Measurements from ENCODE around the gene NPHP4.

NPHP4 gene

GRCh38 chr1:5959087-5959486 lies 33.1 kb downstream of the NPHP4 start:
- DNase-seq (ENCODE audit: low read depth in 2 of 2), result no peak
- no peak overlapping the region for H3K4me3 ChIP-seq (replicated peaks in 1 of 2; ENCODE audit: low read depth in 2 of 2, low read length in 2 of 2)
- TF ChIP-seq CTCF (IDR thresholded peaks at IDR 0.05; ENCODE audit: low read depth, low read length), result no peak

- no peak for DNase-seq (ENCODE audit: low read depth in 2 of 2)
- no peak for TF ChIP-seq CTCF (IDR thresholded peaks at IDR 0.05; ENCODE audit: low read depth, low read length)
- no peak overlapping the region for H3K4me3 ChIP-seq (replicated peaks in 1 of 2; ENCODE audit: low read depth in 2 of 2, low read length in 2 of 2)
These were observed 36.0 kb downstream of the NPHP4 start for GRCh38 chr1:5956022-5956830.

- TF ChIP-seq CTCF (IDR thresholded peaks at IDR 0.05; ENCODE audit: low read depth, low read length), result no peak
- no peak overlapping the region for H3K4me3 ChIP-seq (replicated peaks in 1 of 2; ENCODE audit: low read depth in 2 of 2, low read length in 2 of 2)
- no peak for DNase-seq (ENCODE audit: low read depth in 2 of 2)
These were observed 36.7 kb downstream of the NPHP4 start for GRCh38 chr1:5955479-5955977.

- no peak overlapping the region for H3K4me3 ChIP-seq (replicated peaks in 1 of 2; ENCODE audit: low read depth in 2 of 2, low read length in 2 of 2)
- no peak for TF ChIP-seq CTCF (IDR thresholded peaks at IDR 0.05; ENCODE audit: low read depth, low read length)
- DNase-seq (ENCODE audit: low read depth in 2 of 2), result no peak
These were observed 37.3 kb downstream of the NPHP4 start for GRCh38 chr1:5954964-5955363.

- DNase-seq (ENCODE audit: low read depth in 2 of 2), result no peak
- no peak overlapping the region for H3K4me3 ChIP-seq (replicated peaks in 1 of 2; ENCODE audit: low read depth in 2 of 2, low read length in 2 of 2)
- TF ChIP-seq CTCF (IDR thresholded peaks at IDR 0.05; ENCODE audit: low read depth, low read length), result no peak
These were observed 38.8 kb downstream of the NPHP4 start for GRCh38 chr1:5953386-5953785.

- no peak for DNase-seq (ENCODE audit: low read depth in 2 of 2)
- TF ChIP-seq CTCF (IDR thresholded peaks at IDR 0.05; ENCODE audit: low read depth, low read length), result no peak
- H3K4me3 ChIP-seq (replicated peaks in 1 of 2; ENCODE audit: low read depth in 2 of 2, low read length in 2 of 2), result no peak overlapping the region
These were observed 40.3 kb downstream of the NPHP4 start for GRCh38 chr1:5951846-5952410.
